Measurements from ENCODE around the gene ERICH6B.

Gene ERICH6B

GRCh38 chr13:45607931-45608330 lies 7.6 kb downstream of the ERICH6B start:
- no peak overlapping the region for H3K4me3 ChIP-seq (replicated peaks; ENCODE audit: low read depth, low read length)
- no peak for TF ChIP-seq CTCF (IDR thresholded peaks at IDR 0.05; ENCODE audit: low read depth, low read length, missing control alignments)
- DNase-seq (ENCODE audit: extremely low read depth, low read depth): no peak

- TF ChIP-seq CTCF (IDR thresholded peaks at IDR 0.05; ENCODE audit: low read depth, low read length, missing control alignments): no peak
- no peak overlapping the region for H3K4me3 ChIP-seq (replicated peaks; ENCODE audit: low read depth, low read length)
- no peak for DNase-seq (ENCODE audit: extremely low read depth, low read depth)
Measured at GRCh38 chr13:45604892-45605291, 10.6 kb downstream of the ERICH6B start.

GRCh38 chr13:45603338-45603737 lies 12.2 kb downstream of the ERICH6B start:
- no peak overlapping the region for H3K4me3 ChIP-seq (replicated peaks; ENCODE audit: low read depth, low read length)
- TF ChIP-seq CTCF (IDR thresholded peaks at IDR 0.05; ENCODE audit: low read depth, low read length, missing control alignments): no peak

GRCh38 chr13:45602183-45603170 lies 13.1 kb downstream of the ERICH6B start:
- H3K4me3 ChIP-seq (replicated peaks; ENCODE audit: low read depth, low read length): no peak overlapping the region
- no peak for TF ChIP-seq CTCF (IDR thresholded peaks at IDR 0.05; ENCODE audit: low read depth, low read length, missing control alignments)
- DNase-seq (ENCODE audit: extremely low read depth, low read depth): no peak

More at GRCh38 chr13:45603338-45603737, 12.2 kb downstream of the ERICH6B start:
- no peak for DNase-seq (ENCODE audit: extremely low read depth, low read depth)

- no peak for DNase-seq (ENCODE audit: extremely low read depth, low read depth)
- no peak for TF ChIP-seq CTCF (IDR thresholded peaks at IDR 0.05; ENCODE audit: low read depth, low read length, missing control alignments)
- no peak overlapping the region for H3K4me3 ChIP-seq (replicated peaks; ENCODE audit: low read depth, low read length)
Measured at GRCh38 chr13:45601680-45602079, 13.9 kb downstream of the ERICH6B start.

GRCh38 chr13:45598597-45598996 lies 16.9 kb downstream of the ERICH6B start:
- H3K4me3 ChIP-seq (replicated peaks; ENCODE audit: low read depth, low read length): no peak overlapping the region
- no peak for TF ChIP-seq CTCF (IDR thresholded peaks at IDR 0.05; ENCODE audit: low read depth, low read length, missing control alignments)
- DNase-seq (ENCODE audit: extremely low read depth, low read depth): no peak
